IMR-90 (cell line): ENCODE data around the gene NKAIN2. TPM values are rescaled to one million over a fixed set of nuclear protein-coding genes. Genes with fewer than 3 reads are reported as not detected.

Experiments used
- ATAC-seq: fragments of 200-7000 bp; cut with Tn5 transposase; 2 replicates; pipeline ENCODE4 v1.9.1; 2020; ENCODE audit warnings: low read depth, mild to moderate bottlenecking, moderate library complexity
- BruUV-seq: library from RNA; stranded (reverse); fragments of 400-500 nt; replicated peaks from 2 replicates; lab custom pipeline; 2021; lab: Mats Ljungman, UMichigan
- CTCF ChIA-PET: fragments of 300-600 bp; formaldehyde crosslinking; extraction: SDS; loops from one replicate; lab custom pipeline; 2021; ENCODE audit warnings: antibody characterized with exemption; lab: Yijun Ruan, JAX
- POLR2A ChIA-PET: fragments of 300-600 bp; sonication (Branson Sonifier 250); formaldehyde crosslinking; loops from one replicate; lab custom pipeline; 2022; ENCODE audit warnings: antibody characterized with exemption; ENCODE audit not compliant: unreplicated experiment; lab: Charles Lee
- DNase-seq: peaks from one replicate; pipeline ENCODE4 v3.0.0; 2013
- H2AFZ ChIP-seq: replicated peaks from 2 replicates; pipeline ENCODE3; 2013; ENCODE audit warnings: low read length, mild to moderate bottlenecking; ENCODE audit not compliant: poor library complexity
- H2AK5ac ChIP-seq: 2 replicates; pipeline ENCODE4 v1.6.1; 2013; ENCODE audit warnings: low read depth, low read length, inconsistent platforms
- H2AK9ac ChIP-seq: replicated peaks from 2 replicates; pipeline ENCODE3; 2013; ENCODE audit warnings: mild to moderate bottlenecking, low read depth, low read length, moderate library complexity; ENCODE audit not compliant: poor library complexity
- H2BK120ac ChIP-seq: 2 replicates; pipeline ENCODE4 v1.6.1; 2013; ENCODE audit warnings: low read depth, low read length, inconsistent platforms
- H2BK15ac ChIP-seq: 3 replicates; pipeline ENCODE4 v1.6.1; 2013; ENCODE audit warnings: low read depth, low read length, inconsistent platforms
- H2BK20ac ChIP-seq: 2 replicates; pipeline ENCODE4 v1.6.1; 2013; ENCODE audit warnings: low read depth, mild to moderate bottlenecking, inconsistent platforms, low read length, moderate library complexity
- H2BK5ac ChIP-seq: 2 replicates; pipeline ENCODE4 v1.6.1; 2013; ENCODE audit warnings: mild to moderate bottlenecking, low read depth, low read length, inconsistent platforms; ENCODE audit not compliant: poor library complexity, severe bottlenecking
- H3K14ac ChIP-seq: replicated peaks from 2 replicates; pipeline ENCODE4 v1.6.1; 2013; ENCODE audit warnings: low read depth, low read length, inconsistent platforms
- H3K18ac ChIP-seq: 2 replicates; pipeline ENCODE4 v1.6.1; 2013; ENCODE audit warnings: low read depth, low read length, control low read depth
- H3K23ac ChIP-seq: 2 replicates; pipeline ENCODE4 v1.6.1; 2013; ENCODE audit warnings: low read depth, low read length, inconsistent platforms
- H3K27ac ChIP-seq: 2 replicates; pipeline ENCODE4 v1.5.1; 2013; ENCODE audit warnings: mild to moderate bottlenecking, control low read depth, low read length; ENCODE audit not compliant: insufficient read depth
- H3K27me3 ChIP-seq: 2 replicates; pipeline ENCODE4 v1.6.1; 2013; ENCODE audit warnings: low read length; ENCODE audit not compliant: control insufficient read depth, insufficient read depth
- H3K36me3 ChIP-seq: 2 replicates; pipeline ENCODE4 v1.6.1; 2013; ENCODE audit warnings: low read length, mixed read lengths; ENCODE audit not compliant: control insufficient read depth, insufficient read depth
- H3K4ac ChIP-seq: 2 replicates; pipeline ENCODE4 v1.6.1; 2013; ENCODE audit warnings: low read depth, low read length, inconsistent platforms
- H3K4me1 ChIP-seq: 2 replicates; pipeline ENCODE4 v1.6.1; 2013; ENCODE audit warnings: low read length, mixed read lengths; ENCODE audit not compliant: control insufficient read depth, insufficient read depth
- H3K4me2 ChIP-seq: 2 replicates; pipeline ENCODE4 v1.6.1; 2013; ENCODE audit warnings: low read depth, mild to moderate bottlenecking, control low read depth, low read length, moderate library complexity
- H3K4me3 ChIP-seq: 2 replicates; pipeline ENCODE4 v1.5.1; 2013; ENCODE audit warnings: low read depth, mild to moderate bottlenecking, control low read depth, low read length, moderate library complexity; ENCODE audit not compliant: insufficient read depth
- H3K56ac ChIP-seq: 2 replicates; pipeline ENCODE4 v1.6.1; 2013; ENCODE audit warnings: low read length, inconsistent platforms; ENCODE audit not compliant: insufficient read depth; ENCODE audit errors: extremely low read depth
- H3K79me1 ChIP-seq, 2 experiments: 2 replicates each; pipeline ENCODE4 v1.6.1; 2013; ENCODE audit warnings: low read length in 2 of 2, inconsistent platforms in 1 of 2, low read depth in 1 of 2
- H3K9ac ChIP-seq: 2 replicates; pipeline ENCODE4 v1.6.1; 2013; ENCODE audit warnings: low read depth, low read length, control low read depth
- H3K9me1 ChIP-seq: 2 replicates; pipeline ENCODE4 v1.6.1; 2013; ENCODE audit warnings: low read length, inconsistent platforms; ENCODE audit not compliant: insufficient read depth
- H3K9me3 ChIP-seq: 2 replicates; pipeline ENCODE4 v1.6.1; 2013; ENCODE audit warnings: low read length; ENCODE audit not compliant: control insufficient read depth, insufficient read depth
- H4K20me1 ChIP-seq: 2 replicates; pipeline ENCODE4 v1.6.1; 2013; ENCODE audit warnings: low read length, inconsistent platforms; ENCODE audit not compliant: insufficient read depth
- H4K5ac ChIP-seq: 2 replicates; pipeline ENCODE4 v1.6.1; 2013; ENCODE audit warnings: mild to moderate bottlenecking, low read depth, low read length, control low read depth
- H4K8ac ChIP-seq, 2 experiments: 2 replicates each; pipeline ENCODE4 v1.6.1; 2013; ENCODE audit warnings: low read depth in 2 of 2, low read length in 2 of 2, control low read depth in 1 of 2, inconsistent platforms in 1 of 2
- H4K91ac ChIP-seq: 2 replicates; pipeline ENCODE4 v1.6.1; 2013; ENCODE audit warnings: low read depth, low read length, inconsistent platforms; ENCODE audit not compliant: insufficient read depth
- BHLHE40 ChIP-seq: fragments of 150-350 bp; IDR thresholded peaks from 2 replicates; pipeline ENCODE4 v1.6.1; 2016; ENCODE audit warnings: mild to moderate bottlenecking, low read depth, low read length
- CEBPB ChIP-seq: IDR thresholded peaks from 2 replicates; pipeline ENCODE4 v1.6.1; 2012; ENCODE audit warnings: low read depth, low read length, improper control_type of control experiment
- CHD1 ChIP-seq: IDR thresholded peaks from 2 replicates; pipeline ENCODE4 v1.6.1; 2012; ENCODE audit warnings: low read depth, low read length, improper control_type of control experiment
- FOS ChIP-seq: fragments of 150-350 bp; IDR thresholded peaks from 2 replicates; pipeline ENCODE4 v1.6.1; 2016; ENCODE audit warnings: low read depth, low read length
- MAFK ChIP-seq: IDR thresholded peaks from 2 replicates; pipeline ENCODE4 v1.6.1; 2012; ENCODE audit warnings: low read depth, low read length, improper control_type of control experiment
- MAZ ChIP-seq: IDR thresholded peaks from 2 replicates; pipeline ENCODE4 v1.6.1; 2012; ENCODE audit warnings: low read depth, mild to moderate bottlenecking, low read length, improper control_type of control experiment, moderate library complexity, borderline replicate concordance
- MXI1 ChIP-seq: IDR thresholded peaks from 2 replicates; pipeline ENCODE4 v1.6.1; 2012; ENCODE audit warnings: low read depth, mild to moderate bottlenecking, low read length, moderate library complexity, borderline replicate concordance
- NFE2L2 ChIP-seq: fragments of 150-350 bp; IDR thresholded peaks from 2 replicates; pipeline ENCODE4 v1.6.1; 2016; ENCODE audit warnings: low read depth, mild to moderate bottlenecking, low read length
- POLR2A ChIP-seq: IDR thresholded peaks from 2 replicates; pipeline ENCODE4 v1.6.1; 2012; ENCODE audit warnings: mild to moderate bottlenecking, low read depth, low read length
- RAD21 ChIP-seq: IDR thresholded peaks from 2 replicates; pipeline ENCODE4 v1.6.1; 2012; ENCODE audit warnings: low read length, improper control_type of control experiment
- RCOR1 ChIP-seq: IDR thresholded peaks from 2 replicates; pipeline ENCODE4 v1.6.1; 2012; ENCODE audit warnings: mild to moderate bottlenecking, low read length, improper control_type of control experiment; ENCODE audit not compliant: insufficient replicate concordance
- RFX5 ChIP-seq: IDR thresholded peaks from 2 replicates; pipeline ENCODE4 v1.8.0; 2012; ENCODE audit warnings: low read depth, mild to moderate bottlenecking, low read length, moderate library complexity
- SMC3 ChIP-seq: fragments of 150-350 bp; IDR thresholded peaks from 2 replicates; pipeline ENCODE4 v1.6.1; 2016; ENCODE audit warnings: low read depth, mild to moderate bottlenecking, antibody characterized with exemption, low read length, moderate library complexity
- WGBS, 2 experiments: methylation state at CpG; one replicate each; pipeline versions ENCODE4 v1.1.5 to v1.1.7; 2013; ENCODE audit warnings: missing lambda C conversion rate in 2 of 2; ENCODE audit not compliant: insufficient read length in 1 of 2; ENCODE audit errors: extremely low coverage in 2 of 2; 5-methylcytosine and 5-hydroxymethylcytosine counted together
- dilution Hi-C: fragments of 300-500 bp; cut with HindIII; formaldehyde crosslinking; loops from one replicate; pipeline ENCODE4 v1.14.3; 2018; ENCODE audit warnings: low sequenced_read_pairs; ENCODE audit not compliant: unreplicated experiment
- in situ Hi-C: fragments of 300-500 bp; cut with MboI; formaldehyde crosslinking; loops from 3 replicates; pipeline ENCODE4 v1.14.3; 2019; ENCODE audit warnings: low sequenced_read_pairs, inconsistent platforms, mixed read lengths
- intact Hi-C: fragments of 100-400 bp; cut with micrococcal nuclease; formaldehyde crosslinking; loops from 2 replicates; pipeline ENCODE4 v1.10.0; 2022
- polyA plus RNA-seq, 3 experiments: library from polyadenylated mRNA; depleted of rRNA; stranded (reverse); fragments of >200 nt; gene quantifications; 2 replicates each; pipeline ENCODE4 v1.2.3, GENCODE V29; 2012; ENCODE audit warnings: low replicate concordance in 1 of 3
- total RNA-seq: library from RNA; depleted of rRNA; stranded (reverse); fragments of >200 nt; gene quantifications from 2 replicates; pipeline ENCODE4 v1.2.3, GENCODE V29; 2012
- TF ChIP-seq, protein P1 (sequence below): fragments of 150-350 bp; IDR thresholded peaks from 2 replicates; pipeline ENCODE4 v1.6.1; 2017; ENCODE audit warnings: mild to moderate bottlenecking, antibody characterized with exemption, low read length, low read depth
- TF ChIP-seq, protein P2 (sequence below): conservative IDR thresholded peaks from 2 replicates; pipeline ENCODE4 v1.5.1; 2012; ENCODE audit warnings: mild to moderate bottlenecking, low read depth, low read length, improper control_type of control experiment
- TF ChIP-seq, protein P3 (sequence below): fragments of 150-350 bp; IDR thresholded peaks from 2 replicates; pipeline ENCODE4 v1.6.1; 2016; ENCODE audit warnings: low read depth, mild to moderate bottlenecking, low read length, moderate library complexity, borderline replicate concordance

NKAIN2 gene
- total and polyA plus RNA-seq, 2 of the 4 experiments (the other 2 are of a cell fraction) = not detected

DNA sequence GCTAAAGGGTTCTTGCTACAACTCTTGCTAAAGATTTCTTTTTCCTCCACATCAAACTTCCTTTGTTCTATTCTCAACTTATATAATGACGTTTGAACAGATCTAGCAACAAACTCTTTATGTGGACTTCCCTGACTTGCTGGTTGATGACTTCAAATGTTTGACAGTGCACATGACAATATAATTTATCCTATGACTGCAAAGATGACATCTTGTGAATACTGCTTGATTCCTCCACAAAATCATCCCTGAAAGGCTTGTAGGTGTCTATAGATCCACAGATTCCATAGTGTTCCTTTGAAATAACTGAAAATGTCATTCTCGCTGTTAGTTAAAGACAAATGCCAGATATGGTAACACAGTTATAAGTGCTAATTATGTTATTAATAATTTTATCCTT is 478.9 kb downstream of the NKAIN2 start:
- H3K9ac ChIP-seq = no peak overlapping the region
- ATAC-seq = no peak
- no peak overlapping the region for H2BK20ac ChIP-seq
- H3K4ac ChIP-seq = no peak overlapping the region
- no peak overlapping the region for H3K23ac ChIP-seq
- 29% methylated on average over 1 of the region's 2 CpGs; no CpG with 5 or more reads in 1 of the 2 experiments for WGBS, 2 experiments
- H4K20me1 ChIP-seq = no peaks in the 10 kb centered on the region
- POLR2A ChIA-PET = no interaction called here
- no peak overlapping the region for H3K27ac ChIP-seq
- no peaks in the 10 kb centered on the region for H3K9me1 ChIP-seq
- H4K91ac ChIP-seq = no peak overlapping the region
- no peak overlapping the region for H2AK5ac ChIP-seq
- no peak for DNase-seq
- H3K4me1 ChIP-seq = no peaks in the 10 kb centered on the region
- H4K8ac ChIP-seq = no peak overlapping the region
- H3K56ac ChIP-seq = no peak overlapping the region
- H4K5ac ChIP-seq = no peak overlapping the region
- no peak overlapping the region for H3K4me3 ChIP-seq
- no peak overlapping the region for H2BK15ac ChIP-seq
- H3K4me2 ChIP-seq = no peak overlapping the region
- H3K9me3 ChIP-seq = no peaks in the 10 kb centered on the region
- no peaks in the 10 kb centered on the region for H3K27me3 ChIP-seq
- BruUV-seq = no TSS peak
- TF ChIP-seq RCOR1 = no peak
- no peak for TF ChIP-seq MAZ
- no peak for TF ChIP-seq FOS
- no peak for TF ChIP-seq POLR2A
- TF ChIP-seq, protein P1, sequence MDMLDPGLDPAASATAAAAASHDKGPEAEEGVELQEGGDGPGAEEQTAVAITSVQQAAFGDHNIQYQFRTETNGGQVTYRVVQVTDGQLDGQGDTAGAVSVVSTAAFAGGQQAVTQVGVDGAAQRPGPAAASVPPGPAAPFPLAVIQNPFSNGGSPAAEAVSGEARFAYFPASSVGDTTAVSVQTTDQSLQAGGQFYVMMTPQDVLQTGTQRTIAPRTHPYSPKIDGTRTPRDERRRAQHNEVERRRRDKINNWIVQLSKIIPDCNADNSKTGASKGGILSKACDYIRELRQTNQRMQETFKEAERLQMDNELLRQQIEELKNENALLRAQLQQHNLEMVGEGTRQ = no peak
- TF ChIP-seq MXI1 = no peak
- TF ChIP-seq RFX5 = no peak
- TF ChIP-seq CEBPB = no peak
- no peak for TF ChIP-seq BHLHE40
- TF ChIP-seq, protein P2, sequence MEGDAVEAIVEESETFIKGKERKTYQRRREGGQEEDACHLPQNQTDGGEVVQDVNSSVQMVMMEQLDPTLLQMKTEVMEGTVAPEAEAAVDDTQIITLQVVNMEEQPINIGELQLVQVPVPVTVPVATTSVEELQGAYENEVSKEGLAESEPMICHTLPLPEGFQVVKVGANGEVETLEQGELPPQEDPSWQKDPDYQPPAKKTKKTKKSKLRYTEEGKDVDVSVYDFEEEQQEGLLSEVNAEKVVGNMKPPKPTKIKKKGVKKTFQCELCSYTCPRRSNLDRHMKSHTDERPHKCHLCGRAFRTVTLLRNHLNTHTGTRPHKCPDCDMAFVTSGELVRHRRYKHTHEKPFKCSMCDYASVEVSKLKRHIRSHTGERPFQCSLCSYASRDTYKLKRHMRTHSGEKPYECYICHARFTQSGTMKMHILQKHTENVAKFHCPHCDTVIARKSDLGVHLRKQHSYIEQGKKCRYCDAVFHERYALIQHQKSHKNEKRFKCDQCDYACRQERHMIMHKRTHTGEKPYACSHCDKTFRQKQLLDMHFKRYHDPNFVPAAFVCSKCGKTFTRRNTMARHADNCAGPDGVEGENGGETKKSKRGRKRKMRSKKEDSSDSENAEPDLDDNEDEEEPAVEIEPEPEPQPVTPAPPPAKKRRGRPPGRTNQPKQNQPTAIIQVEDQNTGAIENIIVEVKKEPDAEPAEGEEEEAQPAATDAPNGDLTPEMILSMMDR = no peak
- TF ChIP-seq SMC3 = no peak
- no peak for TF ChIP-seq CHD1
- no peak for TF ChIP-seq MAFK
- no peak for TF ChIP-seq RAD21
- TF ChIP-seq, protein P3, sequence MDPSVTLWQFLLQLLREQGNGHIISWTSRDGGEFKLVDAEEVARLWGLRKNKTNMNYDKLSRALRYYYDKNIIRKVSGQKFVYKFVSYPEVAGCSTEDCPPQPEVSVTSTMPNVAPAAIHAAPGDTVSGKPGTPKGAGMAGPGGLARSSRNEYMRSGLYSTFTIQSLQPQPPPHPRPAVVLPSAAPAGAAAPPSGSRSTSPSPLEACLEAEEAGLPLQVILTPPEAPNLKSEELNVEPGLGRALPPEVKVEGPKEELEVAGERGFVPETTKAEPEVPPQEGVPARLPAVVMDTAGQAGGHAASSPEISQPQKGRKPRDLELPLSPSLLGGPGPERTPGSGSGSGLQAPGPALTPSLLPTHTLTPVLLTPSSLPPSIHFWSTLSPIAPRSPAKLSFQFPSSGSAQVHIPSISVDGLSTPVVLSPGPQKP = no peak
- no peak for TF ChIP-seq NFE2L2
- H2AK9ac ChIP-seq = no peak overlapping the region
- H3K14ac ChIP-seq = no peak overlapping the region
- intact Hi-C loops = no loop called here
- no peak overlapping the region for H2BK120ac ChIP-seq
- no peaks in the 10 kb centered on the region for H3K79me1 ChIP-seq
- dilution Hi-C loops = no loop called here
- H2AFZ ChIP-seq = no peak overlapping the region
- no peak overlapping the region for H2BK5ac ChIP-seq
- CTCF ChIA-PET = no interaction called here
- in situ Hi-C loops = no loop called here
- H3K36me3 ChIP-seq = no peaks in the 10 kb centered on the region
- no peak overlapping the region for H3K18ac ChIP-seq
